Skin epidermis (tissue), 12 donors: ENCODE results near the gene ETNK2.

Source experiments
- H3K27ac ChIP-seq, 21 experiments: fragments of 200-600 bp; sonication (generic) in 11 of 21; one replicate each; pipeline ENCODE4 v1.5.0; 2020; ENCODE audit warnings: mild to moderate bottlenecking in 3 of 21, inconsistent platforms in 2 of 21, moderate library complexity in 2 of 21
- H3K4me3 ChIP-seq, 7 experiments: fragments of 200-600 bp; sonication (generic) in 2 of 7; one replicate each; pipeline ENCODE4 v1.5.0; 2020; ENCODE audit warnings: inconsistent platforms in 2 of 7, mild to moderate bottlenecking in 2 of 7, moderate library complexity in 1 of 7

Gene ETNK2

GRCh38 chr1:204150702-204151551, 917 bp downstream of the ETNK2 start:
- Histone ChIP-seq H3K27ac (peak overlapping the region in 12 of 21 experiments; percentile 8 to 89 (median 58)), H3K4me3 (peak overlapping the region; percentile 35 to 60 (median 53))

GRCh38 chr1:204149635-204150565, 1.9 kb downstream of the ETNK2 start:
- peak overlapping the region in 3 of 21 experiments; percentile 9 to 89 (median 76) for H3K27ac ChIP-seq
- H3K4me3 ChIP-seq = no peak overlapping the region

DNA sequence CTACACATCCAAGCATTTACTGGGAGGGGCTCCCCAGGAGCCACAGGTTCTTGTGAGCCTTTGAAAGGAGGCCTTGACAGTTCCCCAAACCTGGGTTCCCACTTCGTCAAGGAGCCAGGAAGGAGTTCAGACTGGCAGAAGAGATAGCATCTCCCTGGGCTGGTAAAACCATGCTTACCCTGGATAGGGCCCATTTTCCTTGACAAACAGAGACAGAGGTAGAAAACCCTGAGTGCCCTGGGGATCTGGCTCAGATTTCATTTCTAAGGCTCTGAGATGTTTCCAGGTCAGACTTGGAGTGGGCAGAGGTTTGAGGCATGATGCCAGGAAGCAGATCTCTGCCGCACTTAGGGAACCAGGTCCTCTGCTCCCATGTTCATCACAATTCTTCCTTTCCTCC, 2.7 kb downstream of the ETNK2 start:
- Histone ChIP-seq H3K4me3 (no peak overlapping the region), H3K27ac (no peak overlapping the region)

DNA sequence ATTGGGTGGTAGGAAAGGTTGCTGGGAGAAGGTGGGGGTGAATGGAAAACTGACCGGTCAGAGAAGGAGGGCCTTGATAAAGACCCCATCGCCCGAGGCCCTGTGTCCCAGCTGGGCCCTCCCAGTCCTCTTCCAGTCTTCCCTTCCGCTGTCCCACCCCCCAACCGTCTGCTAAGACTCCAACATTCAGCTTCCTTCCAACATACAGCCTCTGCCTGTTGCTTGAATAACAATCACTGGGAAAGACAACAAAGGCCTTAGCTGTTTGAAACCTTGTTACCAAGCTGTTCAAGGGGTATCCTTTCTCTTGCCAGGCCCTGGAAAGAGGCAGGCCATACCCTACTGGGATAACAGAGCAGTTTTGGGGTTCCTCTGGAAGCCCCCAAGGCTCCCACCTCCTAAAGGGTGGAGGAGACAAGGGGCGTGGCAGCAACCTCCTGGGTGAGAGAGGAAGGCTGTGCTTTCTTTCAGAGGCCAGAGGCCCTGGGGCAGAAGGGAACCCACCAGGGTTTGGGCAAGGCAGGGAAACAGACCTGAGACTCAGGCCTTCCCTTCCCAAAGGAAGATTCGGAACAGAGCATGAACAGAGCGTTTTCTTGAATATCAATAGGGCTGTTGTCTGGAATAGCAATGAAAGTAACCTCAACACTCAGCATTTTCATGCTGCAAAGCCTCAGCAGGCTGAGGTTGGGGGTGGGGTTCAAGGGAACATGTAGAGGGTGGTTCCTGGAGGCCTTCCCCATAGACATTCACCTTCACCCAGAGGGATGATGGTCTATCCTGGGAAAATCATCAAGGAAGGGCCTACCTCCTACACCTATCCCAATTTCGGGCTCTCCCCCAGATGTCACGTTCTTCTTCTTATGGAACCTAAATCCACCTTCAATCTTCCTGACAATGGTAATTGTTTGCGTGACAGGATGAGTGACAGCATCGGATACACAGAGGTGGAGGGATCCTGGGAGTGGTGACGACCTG, 4.1 kb downstream of the ETNK2 start:
- Histone ChIP-seq H3K27ac (peak overlapping the region in 2 of 21 experiments; percentile 40 to 52), H3K4me3 (no peak overlapping the region)

DNA sequence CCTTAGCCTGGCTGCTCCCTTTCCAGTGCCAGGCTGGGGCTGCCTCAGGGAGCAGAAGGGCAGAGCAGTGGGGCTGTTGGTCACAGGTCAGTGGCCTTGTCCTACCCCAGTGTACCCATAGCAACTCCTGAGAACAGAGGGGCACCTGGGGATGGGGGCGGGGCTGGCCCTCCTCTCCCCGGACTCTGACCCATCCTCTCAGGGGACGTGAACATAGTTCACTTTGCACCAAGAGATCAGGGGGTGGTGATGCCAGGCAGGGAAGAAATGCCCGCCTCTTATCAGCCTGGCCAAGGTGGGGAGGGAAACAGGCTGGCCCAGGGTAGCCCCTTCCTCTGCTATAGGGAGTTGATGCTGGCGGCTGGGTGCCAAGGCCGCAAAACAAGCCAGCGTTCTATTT, 4.9 kb downstream of the ETNK2 start:
- H3K4me3 ChIP-seq = no peak overlapping the region
- H3K27ac ChIP-seq = peak overlapping the region in 1 of 21 experiments; percentile 40

DNA sequence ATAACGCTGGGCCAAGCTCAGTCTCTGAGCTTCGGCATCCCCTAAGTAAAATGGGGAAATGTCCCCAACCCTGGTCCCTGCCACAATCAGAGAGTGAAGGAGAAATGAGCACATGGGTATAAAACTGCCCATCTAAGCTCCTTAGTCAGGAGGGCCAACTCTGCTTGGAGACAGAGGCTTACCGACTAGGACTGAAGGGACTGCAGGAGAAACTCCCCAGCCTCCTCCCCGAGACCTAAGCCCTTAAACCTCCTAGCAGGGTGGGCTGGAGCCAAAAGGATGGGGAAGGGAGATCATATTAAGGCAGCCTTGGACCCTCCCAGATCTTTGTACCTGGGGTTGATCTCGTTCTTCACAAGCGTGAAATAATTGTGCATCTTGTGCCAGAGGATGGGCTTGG, 5.5 kb downstream of the ETNK2 start:
- Histone ChIP-seq H3K4me3 (no peak overlapping the region), H3K27ac (no peak overlapping the region)

GRCh38 chr1:204145033-204145504, 6.8 kb downstream of the ETNK2 start:
- Histone ChIP-seq H3K27ac (no peak overlapping the region), H3K4me3 (no peak overlapping the region)

- no peak overlapping the region for H3K27ac ChIP-seq
- H3K4me3 ChIP-seq = no peak overlapping the region
Measured at GRCh38 chr1:204143276-204144041, 8.4 kb downstream of the ETNK2 start.

DNA sequence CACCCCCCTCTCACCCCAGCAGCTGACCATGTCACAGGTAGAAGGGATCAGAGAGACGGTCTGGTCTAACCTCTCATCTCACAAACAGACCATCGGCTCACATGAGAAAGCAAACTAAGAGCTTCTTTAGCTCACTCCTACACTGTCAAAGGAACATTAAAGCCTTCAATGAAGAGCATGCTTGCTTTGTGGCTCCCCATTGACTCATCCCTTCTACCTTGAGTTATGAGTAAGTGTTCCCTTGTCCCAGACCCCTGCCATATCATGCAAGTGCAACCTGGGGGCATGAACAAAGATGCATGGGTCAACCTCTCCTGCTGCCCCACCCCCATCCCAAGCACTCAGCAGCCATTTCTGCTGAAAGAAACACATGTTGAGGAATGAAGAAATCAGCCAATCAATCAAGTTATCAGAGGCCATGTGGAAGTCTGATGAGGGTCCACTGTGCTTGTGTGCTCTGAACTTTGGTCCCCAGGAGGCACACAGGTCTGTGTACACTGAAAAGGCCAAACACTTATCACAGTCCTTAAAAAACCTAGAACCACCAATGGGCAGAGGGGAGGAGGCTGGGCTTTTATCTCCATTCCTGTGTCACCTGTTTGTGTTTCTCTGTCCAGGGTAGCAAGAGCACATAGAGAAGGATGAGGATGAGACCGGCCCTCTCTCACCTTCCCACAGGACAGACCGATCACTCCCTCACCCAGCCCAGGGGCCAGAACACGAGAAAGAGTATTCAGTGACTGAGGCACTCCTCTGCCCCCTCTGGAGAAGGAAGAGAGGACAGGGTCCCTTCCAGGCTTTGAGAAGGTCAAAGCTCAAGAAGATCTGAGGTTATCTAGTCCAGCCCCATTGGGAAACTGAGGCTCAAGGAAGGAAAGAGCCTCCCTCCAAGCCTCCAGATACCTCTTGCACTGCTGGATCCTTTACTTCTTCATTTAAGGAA, 9.5 kb downstream of the ETNK2 start:
- H3K27ac ChIP-seq = no peak overlapping the region
- H3K4me3 ChIP-seq = no peak overlapping the region

GRCh38 chr1:204141131-204141530, 10.7 kb downstream of the ETNK2 start:
- no peak overlapping the region for H3K27ac ChIP-seq

GRCh38 chr1:204139952-204140351, 11.9 kb downstream of the ETNK2 start:
- Histone ChIP-seq H3K4me3 (no peak overlapping the region), H3K27ac (no peak overlapping the region)

More at GRCh38 chr1:204141131-204141530, 10.7 kb downstream of the ETNK2 start:
- H3K4me3 ChIP-seq = no peak overlapping the region

- H3K4me3 ChIP-seq = no peak overlapping the region
- H3K27ac ChIP-seq = no peak overlapping the region
Measured at GRCh38 chr1:204139088-204139487, 12.8 kb downstream of the ETNK2 start.

DNA sequence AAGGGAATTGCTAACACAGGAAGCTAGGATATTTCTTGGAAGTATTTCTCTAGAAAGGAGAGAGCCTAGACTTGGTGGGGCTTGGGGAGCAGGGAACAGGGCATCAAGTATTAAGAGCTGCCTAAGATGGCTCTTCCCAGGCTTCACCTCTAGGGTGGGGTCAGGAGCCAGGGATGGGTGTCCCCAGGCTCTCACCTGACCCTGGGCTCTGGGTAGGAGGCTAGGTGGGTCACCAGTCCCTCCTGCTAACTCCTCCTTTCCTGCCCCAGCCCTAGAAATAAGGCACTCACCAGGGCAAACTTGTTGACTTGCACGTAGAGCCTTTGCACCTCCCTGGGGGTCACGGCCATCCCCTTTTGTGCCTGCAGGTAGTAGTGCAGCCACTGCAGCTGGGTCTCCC, 15.0 kb downstream of the ETNK2 start:
- no peak overlapping the region for H3K27ac ChIP-seq
- H3K4me3 ChIP-seq = no peak overlapping the region

- Histone ChIP-seq H3K4me3 (no peak overlapping the region), H3K27ac (peak overlapping the region in 1 of 21 experiments; percentile 17)
Measured at GRCh38 chr1:204134103-204134502, 17.7 kb downstream of the ETNK2 start.

- Histone ChIP-seq H3K27ac (no peak overlapping the region), H3K4me3 (no peak overlapping the region)
Measured at GRCh38 chr1:204132718-204133117, 19.1 kb downstream of the ETNK2 start.

DNA sequence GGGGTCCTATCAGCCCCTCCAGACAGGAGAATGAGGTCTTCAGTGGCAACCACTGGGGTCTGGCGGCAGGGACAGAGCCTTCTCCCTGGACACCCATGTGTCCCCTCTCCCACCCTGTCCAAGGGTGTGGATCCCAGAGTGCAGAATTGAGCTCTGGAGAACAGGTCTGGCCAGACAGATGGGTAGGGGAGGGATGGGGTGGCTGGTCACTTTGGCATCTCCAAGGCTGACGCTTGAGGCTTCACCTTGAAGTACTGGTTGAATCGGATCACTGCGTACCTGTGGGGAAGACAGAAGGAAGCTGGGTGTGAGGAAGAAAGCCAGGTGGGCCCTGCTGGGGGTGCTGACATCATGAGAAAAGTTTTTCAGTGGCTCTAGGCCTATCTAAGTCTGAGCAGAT, 19.9 kb downstream of the ETNK2 start:
- Histone ChIP-seq H3K4me3 (no peak overlapping the region), H3K27ac (peak overlapping the region in 2 of 21 experiments; percentile 64 to 71)
